SU-DHL-6 (cell line): ENCODE data around the gene TUBGCP6.
"Not testable (repeated sequence)": the region's sequence is repeated elsewhere in the genome, so short reads cannot be mapped to it uniquely, and the experiment has no call there.

ENCODE experiments used
- EZH2phosphoT487 ChIP-seq: fragments of 200-600 bp; sonication (generic), shearing (Covaris generic); conservative IDR thresholded peaks from 2 replicates; pipeline ENCODE4 v1.6.1; 2018; ENCODE audit warnings: mild to moderate bottlenecking, antibody characterized with exemption, low read length, moderate library complexity, mixed read lengths
- TF ChIP-seq, protein P1 (sequence below): fragments of 200-600 bp; sonication (generic); IDR thresholded peaks from one replicate; pipeline ENCODE4 v1.5.1; 2017; ENCODE audit warnings: antibody characterized with exemption, mild to moderate bottlenecking, low read length, moderate library complexity; ENCODE audit not compliant: insufficient read depth, poor library complexity, severe bottlenecking

GRCh38 chr22:50168490-50169180, 76.2 kb downstream of the TUBGCP6 start:
- TF ChIP-seq, protein P1, sequence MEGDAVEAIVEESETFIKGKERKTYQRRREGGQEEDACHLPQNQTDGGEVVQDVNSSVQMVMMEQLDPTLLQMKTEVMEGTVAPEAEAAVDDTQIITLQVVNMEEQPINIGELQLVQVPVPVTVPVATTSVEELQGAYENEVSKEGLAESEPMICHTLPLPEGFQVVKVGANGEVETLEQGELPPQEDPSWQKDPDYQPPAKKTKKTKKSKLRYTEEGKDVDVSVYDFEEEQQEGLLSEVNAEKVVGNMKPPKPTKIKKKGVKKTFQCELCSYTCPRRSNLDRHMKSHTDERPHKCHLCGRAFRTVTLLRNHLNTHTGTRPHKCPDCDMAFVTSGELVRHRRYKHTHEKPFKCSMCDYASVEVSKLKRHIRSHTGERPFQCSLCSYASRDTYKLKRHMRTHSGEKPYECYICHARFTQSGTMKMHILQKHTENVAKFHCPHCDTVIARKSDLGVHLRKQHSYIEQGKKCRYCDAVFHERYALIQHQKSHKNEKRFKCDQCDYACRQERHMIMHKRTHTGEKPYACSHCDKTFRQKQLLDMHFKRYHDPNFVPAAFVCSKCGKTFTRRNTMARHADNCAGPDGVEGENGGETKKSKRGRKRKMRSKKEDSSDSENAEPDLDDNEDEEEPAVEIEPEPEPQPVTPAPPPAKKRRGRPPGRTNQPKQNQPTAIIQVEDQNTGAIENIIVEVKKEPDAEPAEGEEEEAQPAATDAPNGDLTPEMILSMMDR, result not testable (repeated sequence)
- TF ChIP-seq EZH2phosphoT487, result not testable (repeated sequence)
